Upper lobe of left lung (tissue), 6 donors: ENCODE measurements around the gene MCRIP1. TPM values are rescaled to one million over a fixed set of nuclear protein-coding genes. Genes with fewer than 3 reads are reported as not detected.

Experiments used
- ATAC-seq, 2 donors: fragments of 200-7000 bp; cut with Tn5 transposase; one replicate each; pipeline ENCODE4 v1.9.1; 2022; ENCODE audit warnings: mild to moderate bottlenecking in 2 of 2, moderate library complexity in 2 of 2; ENCODE audit not compliant: low FRiP score in 2 of 2
- DNase-seq, 2 donors: peaks; one replicate each; pipeline ENCODE4 v3.0.0-alpha.2; 2019 to 2020
- H3K27ac ChIP-seq, 4 donors: fragments of 200-600 bp; sonication (generic); one replicate each; pipeline ENCODE4 v1.5.1; 2016 to 2019
- H3K27me3 ChIP-seq, 4 donors: fragments of 200-600 bp; sonication (generic); one replicate each; pipeline ENCODE4 v1.5.1; 2017 to 2019
- H3K36me3 ChIP-seq, 4 donors: fragments of 200-600 bp; sonication (generic); one replicate each; pipeline ENCODE4 v1.5.1; 2016 to 2019
- H3K4me1 ChIP-seq, 4 donors: fragments of 200-600 bp; sonication (generic); one replicate each; pipeline ENCODE4 v1.5.1; 2018 to 2019
- H3K4me3 ChIP-seq, 4 donors: fragments of 200-600 bp; sonication (generic); one replicate each; pipeline ENCODE4 v1.5.1; 2017 to 2019; ENCODE audit warnings: mild to moderate bottlenecking in 2 of 4, moderate library complexity in 1 of 4
- H3K9me3 ChIP-seq, 4 donors: fragments of 200-600 bp; sonication (generic); one replicate each; pipeline ENCODE4 v1.5.1; 2018 to 2019
- EP300 ChIP-seq, 4 donors: sonication (generic); formaldehyde crosslinking; IDR thresholded peaks; one replicate each; pipeline ENCODE4 v1.5.1; 2017; ENCODE audit warnings: antibody characterized with exemption in 4 of 4, control low read depth in 2 of 4
- POLR2A ChIP-seq, 4 donors: fragments of 450-650 bp; IDR thresholded peaks; one replicate each; pipeline ENCODE4 v1.5.1; 2016 to 2017; ENCODE audit warnings: antibody characterized with exemption in 4 of 4, mild to moderate bottlenecking in 2 of 4
- POLR2AphosphoS5 ChIP-seq, 2 donors: sonication (generic); formaldehyde crosslinking; IDR thresholded peaks; one replicate each; pipeline ENCODE4 v1.5.1; 2017; ENCODE audit warnings: antibody characterized with exemption in 2 of 2
- WGBS, 2 donors: methylation state at CpG; one replicate each; pipeline ENCODE4 v1.1.5; 2017 to 2018; 5-methylcytosine and 5-hydroxymethylcytosine counted together
- total RNA-seq, 6 donors: library from RNA; depleted of rRNA in 4 of 6; stranded (reverse); fragments of >200 nt in 4 of 6; gene quantifications; one replicate each; pipeline versions ENCODE4 v1.1.0 to v1.2.1, GENCODE V29; 2016 to 2021
- TF ChIP-seq, protein P1 (sequence below), 6 experiments: fragments of 450-650 bp in 4 of 6; fragments of 200-600 bp in 2 of 6; sonication (generic) in 2 of 6; IDR thresholded peaks; one replicate each; pipeline ENCODE4 v1.5.1; 2016 to 2019; ENCODE audit warnings: antibody characterized with exemption in 6 of 6
- donor health status: DM: no; HTN: no; CAD: no; lungs with moderate emphysema.
- donor health status: DM: no; HTN: yes; CAD: no; lungs with severe emphysema.

MCRIP1 gene
- total RNA-seq, 6 donors from 2014 or later: 30.1 to 106 (median 70.1) TPM

DNA sequence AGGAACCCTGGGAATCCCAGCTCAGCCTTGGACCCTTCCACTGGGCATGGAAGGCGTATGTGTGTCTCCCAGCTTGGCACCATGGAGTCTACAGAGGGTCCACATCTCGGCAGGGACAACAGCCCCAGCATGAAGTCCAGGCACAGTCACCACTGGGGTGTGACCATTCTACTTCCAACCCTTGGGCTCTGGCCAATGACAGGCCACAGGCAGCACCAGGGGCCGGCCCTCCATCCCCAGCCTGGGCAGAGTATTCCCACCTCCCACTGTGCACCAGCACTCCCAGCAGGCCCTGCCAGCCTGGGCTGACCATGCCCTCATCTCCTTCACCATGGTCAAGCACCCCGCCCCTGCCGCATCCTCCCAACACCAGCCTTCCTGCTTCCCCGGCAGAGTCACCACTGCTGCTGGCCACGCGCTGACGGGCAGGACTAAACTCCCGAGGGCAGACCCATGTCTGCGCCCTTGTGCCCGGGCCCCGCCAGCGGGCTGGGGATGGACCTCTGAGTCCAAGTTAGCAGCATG lies 11.3 kb upstream of the MCRIP1 start:
- H3K36me3 ChIP-seq: peaks cover 33 to 75% (median 62%) of the 10 kb centered on the region in 4 donors
- no peak overlapping the region for H3K27ac ChIP-seq
- TF ChIP-seq POLR2AphosphoS5 (IDR thresholded peaks at IDR 0.05) (no peak), EP300 (IDR thresholded peaks at IDR 0.05) (no peak), POLR2A (IDR thresholded peaks at IDR 0.05) (no peak)
- TF ChIP-seq, protein P1, sequence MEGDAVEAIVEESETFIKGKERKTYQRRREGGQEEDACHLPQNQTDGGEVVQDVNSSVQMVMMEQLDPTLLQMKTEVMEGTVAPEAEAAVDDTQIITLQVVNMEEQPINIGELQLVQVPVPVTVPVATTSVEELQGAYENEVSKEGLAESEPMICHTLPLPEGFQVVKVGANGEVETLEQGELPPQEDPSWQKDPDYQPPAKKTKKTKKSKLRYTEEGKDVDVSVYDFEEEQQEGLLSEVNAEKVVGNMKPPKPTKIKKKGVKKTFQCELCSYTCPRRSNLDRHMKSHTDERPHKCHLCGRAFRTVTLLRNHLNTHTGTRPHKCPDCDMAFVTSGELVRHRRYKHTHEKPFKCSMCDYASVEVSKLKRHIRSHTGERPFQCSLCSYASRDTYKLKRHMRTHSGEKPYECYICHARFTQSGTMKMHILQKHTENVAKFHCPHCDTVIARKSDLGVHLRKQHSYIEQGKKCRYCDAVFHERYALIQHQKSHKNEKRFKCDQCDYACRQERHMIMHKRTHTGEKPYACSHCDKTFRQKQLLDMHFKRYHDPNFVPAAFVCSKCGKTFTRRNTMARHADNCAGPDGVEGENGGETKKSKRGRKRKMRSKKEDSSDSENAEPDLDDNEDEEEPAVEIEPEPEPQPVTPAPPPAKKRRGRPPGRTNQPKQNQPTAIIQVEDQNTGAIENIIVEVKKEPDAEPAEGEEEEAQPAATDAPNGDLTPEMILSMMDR (IDR thresholded peaks at IDR 0.05): no peak
- H3K4me3 ChIP-seq: no peak overlapping the region
- DNase-seq (peak in 1 of 2 donors; percentile 68), ATAC-seq (no peak)
- H3K4me1 ChIP-seq: peaks cover 0 to 10% (median 1%) of the 10 kb centered on the region in 4 donors
- H3K9me3 ChIP-seq: no peaks in the 10 kb centered on the region
- no peaks in the 10 kb centered on the region for H3K27me3 ChIP-seq
- WGBS, 2 donors: 91 to 93% methylated on average over 5 to 14 of the region's 14 CpGs

DNA sequence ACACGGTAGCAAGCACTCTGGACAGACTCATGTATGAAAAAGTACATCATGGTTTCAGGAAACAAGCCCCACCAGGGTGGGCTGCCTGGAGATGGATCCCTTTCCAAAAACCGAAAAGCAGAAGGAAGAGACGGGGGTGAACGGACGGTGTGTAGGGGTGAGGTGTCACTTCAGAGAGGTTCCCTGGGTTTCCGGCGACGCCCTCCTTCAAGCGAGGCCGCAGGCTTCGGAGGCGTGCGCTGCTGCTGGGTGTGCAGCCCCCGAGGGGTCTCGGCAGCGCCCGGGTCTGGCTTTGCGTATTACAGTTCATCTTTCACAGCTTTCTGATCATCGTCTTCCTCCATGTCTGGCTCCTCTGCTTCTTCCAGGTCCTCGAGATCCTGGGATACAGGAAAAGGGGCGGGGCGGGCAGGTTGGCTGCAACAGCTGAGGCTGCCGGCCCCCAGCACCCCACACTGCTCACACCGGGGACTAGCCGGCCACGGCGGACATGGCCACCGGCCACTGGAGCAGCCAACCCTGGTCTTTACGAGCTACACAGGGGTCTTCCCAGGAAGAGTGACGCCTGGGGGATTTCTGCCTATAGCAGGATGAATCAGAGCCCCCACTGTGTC lies 10.7 kb upstream of the MCRIP1 start:
- TF ChIP-seq EP300 (IDR thresholded peaks at IDR 0.05) (no peak), POLR2AphosphoS5 (IDR thresholded peaks at IDR 0.05) (no peak), POLR2A (IDR thresholded peaks at IDR 0.05) (no peak)
- TF ChIP-seq, protein P1 (IDR thresholded peaks at IDR 0.05): no peak
- ATAC-seq: no peak
- 86 to 87% methylated on average over 22 to 30 of the region's 30 CpGs for WGBS, 2 donors
- no peaks in the 10 kb centered on the region for H3K27me3 ChIP-seq
- H3K36me3 ChIP-seq: peaks cover 31 to 69% (median 59%) of the 10 kb centered on the region in 4 donors
- peaks cover 0 to 10% (median 1%) of the 10 kb centered on the region in 4 donors for H3K4me1 ChIP-seq
- peak in 1 of 2 donors; percentile 70 for DNase-seq
- no peak overlapping the region for H3K4me3 ChIP-seq
- H3K9me3 ChIP-seq: no peaks in the 10 kb centered on the region
- H3K27ac ChIP-seq: no peak overlapping the region

DNA sequence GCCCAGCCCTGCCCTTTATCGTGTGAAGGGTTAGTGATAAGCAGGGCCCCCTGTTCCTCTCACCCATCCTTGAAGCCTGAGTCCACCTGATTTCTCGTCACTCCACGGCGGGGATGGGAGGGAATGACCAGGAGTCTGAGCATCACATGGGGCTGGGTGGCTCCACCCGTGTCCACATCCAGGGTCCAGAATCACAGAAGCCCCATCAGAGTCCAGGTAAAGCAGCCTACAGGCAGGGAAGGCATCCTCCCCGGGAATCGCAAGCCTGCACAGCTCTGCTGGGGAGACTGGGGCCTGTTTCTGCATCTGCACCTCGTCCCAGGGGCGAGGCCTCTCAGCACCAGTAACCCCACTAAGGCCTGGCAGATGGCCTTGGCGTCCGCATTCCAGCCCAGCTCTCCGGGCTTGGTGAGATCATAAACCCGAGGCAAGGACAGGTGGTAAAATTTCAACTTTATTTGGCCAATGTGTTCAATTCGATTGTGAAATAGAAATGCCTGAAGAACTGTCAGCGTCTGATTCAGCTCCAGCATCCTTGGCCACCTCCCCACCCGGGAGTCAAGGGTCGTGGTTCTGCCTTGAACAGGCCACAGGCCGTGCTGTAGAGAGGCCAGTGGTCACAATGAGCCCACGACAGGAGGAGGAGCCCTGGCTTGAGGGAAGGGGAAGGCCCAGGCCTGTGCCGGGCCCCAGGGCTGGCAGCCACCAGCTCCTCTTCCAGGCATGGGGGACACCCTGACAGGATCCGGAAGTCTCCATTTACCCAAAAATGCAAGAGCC lies 9.8 kb upstream of the MCRIP1 start:
- ATAC-seq: no peak
- Histone ChIP-seq H3K4me3 (no peak overlapping the region), H3K4me1 (peaks cover 0 to 10% (median 1%) of the 10 kb centered on the region in 4 donors), H3K36me3 (peaks cover 30 to 62% (median 53%) of the 10 kb centered on the region in 4 donors), H3K27ac (peak overlapping the region in 2 of 4 donors; percentile 18 to 42), H3K27me3 (no peaks in the 10 kb centered on the region), H3K9me3 (no peaks in the 10 kb centered on the region)
- WGBS, 2 donors: 66 to 80% methylated on average over 11 to 21 of the region's 21 CpGs
- peak in 1 of 2 donors; percentile 50 for DNase-seq
- TF ChIP-seq EP300 (IDR thresholded peaks at IDR 0.05) (no peak), POLR2AphosphoS5 (IDR thresholded peaks at IDR 0.05) (peak in 1 of 2 donors; percentile 39)

DNA sequence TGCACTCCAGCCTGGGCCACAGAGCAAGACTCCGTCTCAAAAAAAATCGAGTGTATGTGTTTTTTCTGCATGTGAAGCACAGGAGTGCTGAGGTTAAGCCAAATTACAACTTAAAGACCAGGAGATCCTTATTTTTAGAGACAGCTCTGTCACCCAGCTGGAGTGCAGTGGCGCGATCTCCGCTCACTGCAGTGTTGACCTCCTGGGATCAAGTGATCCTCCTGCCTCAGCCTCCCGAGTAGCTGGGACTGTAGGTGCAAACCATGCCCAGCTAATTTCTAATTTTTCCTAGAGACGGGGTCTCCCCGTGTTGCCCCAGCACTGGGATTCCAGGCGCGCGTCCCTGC lies 9.3 kb upstream of the MCRIP1 start:
- ATAC-seq: no peak

More for the DNA sequence above, 9.3 kb upstream of the MCRIP1 start:
- Histone ChIP-seq H3K4me1 (peaks cover 0 to 10% (median 1%) of the 10 kb centered on the region in 4 donors), H3K27ac (peak overlapping the region in 2 of 4 donors; percentile 18 to 42), H3K9me3 (no peaks in the 10 kb centered on the region), H3K27me3 (no peaks in the 10 kb centered on the region), H3K36me3 (peaks cover 28 to 56% (median 47%) of the 10 kb centered on the region in 4 donors), H3K4me3 (no peak overlapping the region)
- 96% methylated on average over 11 of the region's 11 CpGs for WGBS, 2 donors
- TF ChIP-seq POLR2AphosphoS5 (IDR thresholded peaks at IDR 0.05) (no peak), POLR2A (IDR thresholded peaks at IDR 0.05) (no peak), EP300 (IDR thresholded peaks at IDR 0.05) (no peak)
- TF ChIP-seq, protein P1 (IDR thresholded peaks at IDR 0.05): no peak
- peak in 1 of 2 donors; percentile 60 for DNase-seq
